ENCODE results near the gene MMD. TPM values are rescaled to one million over a fixed set of nuclear protein-coding genes. Genes with fewer than 3 reads are reported as not detected.

The MMD gene
- total RNA-seq, 3 donors from 2014 or later = 10.8 to 12.6 (median 12.4) TPM

GRCh38 chr17:55420067-55420775 lies 1.4 kb downstream of the MMD start:
- DNase-seq = peak; percentile 16
- no peaks in the 10 kb centered on the region for H3K36me3 Mint-ChIP-seq (ENCODE audit: insufficient read depth)
- H3K9me3 Mint-ChIP-seq = no peaks in the 10 kb centered on the region
- peaks cover 46% of the 10 kb centered on the region for H3K4me1 Mint-ChIP-seq (ENCODE audit: low read depth)
- peak; percentile 4 to 5 for ATAC-seq
- H3K27me3 Mint-ChIP-seq (ENCODE audit: low read depth) = peaks cover 19% of the 10 kb centered on the region
- H3K4me3 Mint-ChIP-seq = peak overlapping the region; percentile 90

- Mint-ChIP-seq H3K36me3 (ENCODE audit: insufficient read depth) (peaks cover 4% of the 10 kb centered on the region), H3K27me3 (ENCODE audit: low read depth) (peaks cover 7% of the 10 kb centered on the region), H3K9me3 (no peaks in the 10 kb centered on the region), H3K4me3 (no peak overlapping the region), H3K4me1 (ENCODE audit: low read depth) (peaks cover 55% of the 10 kb centered on the region)
- no peak for ATAC-seq
- DNase-seq = no peak
Measured at GRCh38 chr17:55418369-55419268, 3.0 kb downstream of the MMD start.

GRCh38 chr17:55417411-55418268 lies 4.0 kb downstream of the MMD start:
- ATAC-seq (no peak), DNase-seq (no peak)
- H3K9me3 Mint-ChIP-seq = no peaks in the 10 kb centered on the region
- peaks cover 3% of the 10 kb centered on the region for H3K27me3 Mint-ChIP-seq (ENCODE audit: low read depth)
- H3K4me3 Mint-ChIP-seq = no peak overlapping the region
- peaks cover 54% of the 10 kb centered on the region for H3K4me1 Mint-ChIP-seq (ENCODE audit: low read depth)
- peaks cover 7% of the 10 kb centered on the region for H3K36me3 Mint-ChIP-seq (ENCODE audit: insufficient read depth)

DNA sequence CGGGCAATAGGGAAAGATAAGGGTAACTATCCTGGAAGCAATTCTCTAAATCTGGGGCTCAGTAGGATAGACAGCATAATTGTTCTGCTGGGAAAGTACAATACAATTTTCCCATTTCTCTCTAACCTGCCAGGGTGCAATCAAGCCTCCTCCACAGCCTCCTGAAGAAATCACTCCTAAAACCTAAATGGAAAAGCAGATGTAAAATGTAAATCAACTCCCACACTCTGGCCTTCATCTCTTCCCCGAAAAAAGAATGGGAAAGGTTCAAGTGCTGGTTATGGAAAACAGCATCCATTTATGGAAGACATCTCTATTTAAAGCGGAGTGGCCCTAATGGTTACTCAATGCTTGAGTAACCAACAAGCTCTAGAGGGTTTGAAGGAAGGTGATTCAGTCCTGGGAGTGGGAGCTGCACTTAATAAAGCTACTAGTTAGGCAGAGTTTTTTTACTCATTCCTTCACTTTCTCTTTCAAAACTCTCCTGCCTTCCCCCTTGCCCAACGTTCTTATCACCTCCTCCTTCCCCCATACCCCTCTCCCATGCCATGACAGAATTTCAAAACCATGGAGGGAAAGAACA lies 5.1 kb downstream of the MMD start:
- H3K36me3 Mint-ChIP-seq (ENCODE audit: insufficient read depth) = peaks cover 7% of the 10 kb centered on the region
- H3K4me3 Mint-ChIP-seq = no peak overlapping the region
- H3K27me3 Mint-ChIP-seq (ENCODE audit: low read depth) = no peaks in the 10 kb centered on the region
- H3K9me3 Mint-ChIP-seq = no peaks in the 10 kb centered on the region
- peaks cover 51% of the 10 kb centered on the region for H3K4me1 Mint-ChIP-seq (ENCODE audit: low read depth)
- no peak for DNase-seq
- no peak for ATAC-seq

GRCh38 chr17:55416000-55416399 lies 5.6 kb downstream of the MMD start:
- H3K27me3 Mint-ChIP-seq (ENCODE audit: low read depth) = no peaks in the 10 kb centered on the region
- peaks cover 51% of the 10 kb centered on the region for H3K4me1 Mint-ChIP-seq (ENCODE audit: low read depth)
- H3K36me3 Mint-ChIP-seq (ENCODE audit: insufficient read depth) = peaks cover 12% of the 10 kb centered on the region
- ATAC-seq (no peak), DNase-seq (no peak)
- H3K9me3 Mint-ChIP-seq = no peaks in the 10 kb centered on the region
- H3K4me3 Mint-ChIP-seq = no peak overlapping the region

DNA sequence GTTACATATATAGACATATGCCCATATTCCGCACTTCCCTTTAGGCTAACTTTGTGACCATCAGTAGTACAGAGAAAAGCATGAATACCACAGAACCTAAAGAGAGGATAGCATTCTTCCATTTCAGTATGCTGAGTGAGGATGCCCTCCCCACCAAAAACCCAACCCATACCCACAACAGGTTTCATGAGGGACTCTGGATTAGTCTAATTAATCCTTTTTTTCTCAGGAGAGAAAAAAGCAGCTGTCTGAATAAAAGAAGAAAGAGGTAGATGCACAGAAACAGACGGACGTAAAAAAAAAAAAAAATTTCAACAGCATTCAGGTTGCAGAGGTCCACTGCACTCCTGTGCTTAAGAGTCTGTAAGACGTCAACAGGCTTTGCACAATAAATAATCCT lies 6.7 kb downstream of the MMD start:
- H3K9me3 Mint-ChIP-seq = no peaks in the 10 kb centered on the region
- ATAC-seq = no peak
- H3K4me3 Mint-ChIP-seq = no peak overlapping the region
- no peak for DNase-seq
- H3K27me3 Mint-ChIP-seq (ENCODE audit: low read depth) = no peaks in the 10 kb centered on the region
- peaks cover 18% of the 10 kb centered on the region for H3K36me3 Mint-ChIP-seq (ENCODE audit: insufficient read depth)
- H3K4me1 Mint-ChIP-seq (ENCODE audit: low read depth) = peaks cover 44% of the 10 kb centered on the region

DNA sequence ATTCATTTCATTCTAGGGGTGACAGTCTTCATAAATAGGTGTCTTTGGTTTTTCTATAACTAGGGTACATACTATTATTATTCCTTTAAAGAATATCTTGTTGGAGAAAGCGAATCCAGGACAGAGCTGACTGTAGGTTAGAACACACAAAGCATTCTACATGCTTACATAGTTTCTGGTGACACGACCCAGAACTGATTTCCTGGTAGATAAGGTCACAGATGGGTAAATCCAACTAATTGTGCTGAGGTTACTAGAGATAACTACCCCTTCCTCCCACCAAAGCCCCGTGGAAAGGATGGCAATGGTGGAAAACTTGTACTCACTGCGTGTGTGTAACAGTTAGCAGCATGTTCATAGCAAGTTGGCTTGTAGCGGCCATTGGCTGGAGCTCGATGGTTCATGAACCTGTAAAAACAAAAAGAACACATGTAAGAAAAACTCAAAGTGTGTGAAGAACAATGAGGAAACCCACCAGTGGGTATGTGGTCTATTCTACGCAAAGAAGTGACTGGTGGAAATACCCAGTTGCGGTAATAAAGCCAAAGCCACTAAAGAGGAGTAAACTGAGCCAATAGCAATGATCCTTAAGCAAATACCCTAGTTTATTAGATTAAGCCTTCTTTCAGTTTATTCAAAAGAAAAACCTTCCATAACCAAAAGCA lies 7.7 kb downstream of the MMD start:
- no peaks in the 10 kb centered on the region for H3K9me3 Mint-ChIP-seq
- peaks cover 25% of the 10 kb centered on the region for H3K36me3 Mint-ChIP-seq (ENCODE audit: insufficient read depth)
- no peak for DNase-seq
- peak; percentile 31 to 60 for ATAC-seq
- H3K27me3 Mint-ChIP-seq (ENCODE audit: low read depth) = no peaks in the 10 kb centered on the region
- H3K4me1 Mint-ChIP-seq (ENCODE audit: low read depth) = peaks cover 34% of the 10 kb centered on the region
- no peak overlapping the region for H3K4me3 Mint-ChIP-seq

DNA sequence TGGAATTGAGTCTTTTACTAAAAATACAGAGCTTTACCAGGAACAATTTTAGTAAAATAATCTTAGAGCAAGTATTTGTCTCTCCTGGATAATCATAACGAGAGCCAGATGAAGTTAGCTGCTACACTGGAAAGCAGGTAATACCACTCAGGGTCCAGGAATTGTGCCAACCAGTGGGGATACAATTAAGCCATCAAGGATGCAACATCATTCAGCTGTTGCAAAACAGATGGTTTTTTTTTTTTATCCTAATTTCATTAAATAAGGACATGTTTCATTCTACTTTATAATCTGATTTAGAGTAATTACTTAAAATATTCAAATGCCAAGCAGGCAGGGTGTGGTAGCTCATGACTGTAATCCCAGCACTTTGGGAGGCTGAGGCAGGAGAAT lies 10.2 kb downstream of the MMD start:
- H3K9me3 Mint-ChIP-seq = no peaks in the 10 kb centered on the region
- no peaks in the 10 kb centered on the region for H3K27me3 Mint-ChIP-seq (ENCODE audit: low read depth)
- H3K4me1 Mint-ChIP-seq (ENCODE audit: low read depth) = peaks cover 12% of the 10 kb centered on the region
- no peak for ATAC-seq
- peaks cover 36% of the 10 kb centered on the region for H3K36me3 Mint-ChIP-seq (ENCODE audit: insufficient read depth)
- H3K4me3 Mint-ChIP-seq = no peak overlapping the region
- DNase-seq = no peak

GRCh38 chr17:55410722-55411462 lies 10.7 kb downstream of the MMD start:
- Mint-ChIP-seq H3K4me1 (ENCODE audit: low read depth) (peaks cover 9% of the 10 kb centered on the region), H3K36me3 (ENCODE audit: insufficient read depth) (peaks cover 36% of the 10 kb centered on the region), H3K9me3 (no peaks in the 10 kb centered on the region), H3K27me3 (ENCODE audit: low read depth) (no peaks in the 10 kb centered on the region), H3K4me3 (no peak overlapping the region)
- DNase-seq (no peak), ATAC-seq (no peak)

DNA sequence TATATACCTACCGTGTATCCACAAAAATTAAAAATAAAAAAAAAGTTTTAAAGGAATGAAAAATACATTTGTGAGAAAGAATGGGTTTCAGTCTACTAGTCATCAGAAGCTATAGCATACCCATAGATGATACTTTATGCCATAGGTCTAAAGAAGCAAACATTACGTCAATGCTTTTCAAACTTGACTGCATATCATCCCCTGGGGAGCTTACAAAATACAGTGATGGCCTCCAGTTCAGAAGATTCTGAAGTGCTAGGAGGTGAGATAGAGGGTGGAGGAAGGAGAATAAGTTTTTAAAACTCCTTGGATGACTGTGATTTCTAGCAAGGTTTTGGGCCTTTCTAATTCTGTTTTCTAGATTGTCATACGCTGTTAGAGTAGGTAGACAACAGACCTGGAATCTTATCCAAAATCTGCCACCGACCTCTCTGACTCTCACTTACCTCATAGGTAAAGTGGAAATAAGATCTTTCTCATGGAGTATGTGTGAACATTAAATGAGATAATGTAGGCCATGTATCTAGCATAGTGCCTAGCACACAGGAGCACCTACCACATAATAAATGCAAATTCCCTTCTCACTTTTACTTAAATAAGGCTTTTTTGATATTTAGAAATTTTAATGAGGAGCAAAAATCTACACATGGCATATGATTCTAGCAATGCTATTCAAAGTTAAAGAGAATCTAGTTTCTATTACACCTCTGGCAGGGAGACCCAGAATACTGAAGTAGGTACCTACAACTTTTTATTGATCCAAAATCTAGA lies 12.4 kb downstream of the MMD start:
- peaks cover 42% of the 10 kb centered on the region for H3K36me3 Mint-ChIP-seq (ENCODE audit: insufficient read depth)
- DNase-seq = no peak
- peaks cover 3% of the 10 kb centered on the region for H3K4me1 Mint-ChIP-seq (ENCODE audit: low read depth)
- H3K4me3 Mint-ChIP-seq = no peak overlapping the region
- H3K27me3 Mint-ChIP-seq (ENCODE audit: low read depth) = no peaks in the 10 kb centered on the region
- H3K9me3 Mint-ChIP-seq = no peaks in the 10 kb centered on the region
- no peak for ATAC-seq

DNA sequence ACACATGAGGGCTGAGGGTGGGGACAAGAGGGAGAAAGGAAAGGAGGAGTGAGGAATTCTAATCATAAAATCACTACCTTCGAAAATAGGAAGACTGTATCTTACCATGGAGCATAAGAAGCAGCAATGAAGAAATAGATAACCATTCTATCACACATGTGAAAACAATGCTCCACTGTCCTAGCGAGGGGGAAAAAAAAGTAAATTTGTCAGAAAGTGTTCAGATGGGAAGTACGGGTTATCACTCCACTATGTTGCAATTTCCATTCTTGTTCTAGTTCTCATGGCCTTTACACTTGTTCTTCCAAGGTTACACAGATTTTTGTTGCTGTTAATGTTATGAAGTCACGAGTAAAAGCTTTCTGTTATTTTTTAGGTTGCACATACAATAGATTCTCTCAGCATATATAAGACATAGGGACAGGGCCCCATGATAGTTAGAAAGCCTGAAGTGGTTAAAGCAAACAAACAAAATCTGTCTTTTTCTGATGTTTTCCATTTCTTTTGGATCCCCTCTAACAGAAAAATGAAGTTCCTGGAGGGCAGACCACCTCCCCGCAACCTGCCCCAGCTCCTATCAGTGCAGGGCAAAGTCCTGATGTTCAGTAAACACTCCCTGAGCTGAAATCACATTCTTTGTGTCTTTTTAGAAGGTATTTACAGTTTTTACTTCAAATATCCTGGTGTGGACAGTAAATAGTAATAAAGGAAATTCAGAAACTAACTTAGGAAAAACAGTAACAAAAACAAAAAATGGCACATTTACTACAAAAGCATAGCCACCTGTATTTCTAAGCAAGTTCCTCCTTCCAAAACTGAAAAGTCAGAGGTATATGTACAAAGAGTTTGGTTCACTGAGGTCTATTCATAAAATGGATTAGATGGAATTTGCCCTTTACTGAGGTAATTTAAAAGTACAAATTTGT lies 13.7 kb downstream of the MMD start:
- H3K36me3 Mint-ChIP-seq (ENCODE audit: insufficient read depth) = peaks cover 39% of the 10 kb centered on the region
- ATAC-seq = no peak

GRCh38 chr17:55405600-55405999 lies 16.0 kb downstream of the MMD start:
- DNase-seq (no peak), ATAC-seq (no peak)
- Mint-ChIP-seq H3K4me1 (ENCODE audit: low read depth) (no peaks in the 10 kb centered on the region), H3K4me3 (no peak overlapping the region), H3K9me3 (no peaks in the 10 kb centered on the region), H3K36me3 (ENCODE audit: insufficient read depth) (peaks cover 32% of the 10 kb centered on the region), H3K27me3 (ENCODE audit: low read depth) (no peaks in the 10 kb centered on the region)

More for the DNA sequence above, 13.7 kb downstream of the MMD start:
- no peaks in the 10 kb centered on the region for H3K27me3 Mint-ChIP-seq (ENCODE audit: low read depth)
- no peaks in the 10 kb centered on the region for H3K4me1 Mint-ChIP-seq (ENCODE audit: low read depth)
- H3K9me3 Mint-ChIP-seq = no peaks in the 10 kb centered on the region
- H3K4me3 Mint-ChIP-seq = no peak overlapping the region
- no peak for DNase-seq
